HCEC 1CT (cell line): Measurements from ENCODE around the gene TTC39B.
"Not testable (repeated sequence)": the region's sequence is repeated elsewhere in the genome, so short reads cannot be mapped to it uniquely, and the experiment has no call there.

Experiments
- DNase-seq: peaks from one replicate; pipeline ENCODE4 v3.0.0-alpha.2; 2017

TTC39B gene

DNA sequence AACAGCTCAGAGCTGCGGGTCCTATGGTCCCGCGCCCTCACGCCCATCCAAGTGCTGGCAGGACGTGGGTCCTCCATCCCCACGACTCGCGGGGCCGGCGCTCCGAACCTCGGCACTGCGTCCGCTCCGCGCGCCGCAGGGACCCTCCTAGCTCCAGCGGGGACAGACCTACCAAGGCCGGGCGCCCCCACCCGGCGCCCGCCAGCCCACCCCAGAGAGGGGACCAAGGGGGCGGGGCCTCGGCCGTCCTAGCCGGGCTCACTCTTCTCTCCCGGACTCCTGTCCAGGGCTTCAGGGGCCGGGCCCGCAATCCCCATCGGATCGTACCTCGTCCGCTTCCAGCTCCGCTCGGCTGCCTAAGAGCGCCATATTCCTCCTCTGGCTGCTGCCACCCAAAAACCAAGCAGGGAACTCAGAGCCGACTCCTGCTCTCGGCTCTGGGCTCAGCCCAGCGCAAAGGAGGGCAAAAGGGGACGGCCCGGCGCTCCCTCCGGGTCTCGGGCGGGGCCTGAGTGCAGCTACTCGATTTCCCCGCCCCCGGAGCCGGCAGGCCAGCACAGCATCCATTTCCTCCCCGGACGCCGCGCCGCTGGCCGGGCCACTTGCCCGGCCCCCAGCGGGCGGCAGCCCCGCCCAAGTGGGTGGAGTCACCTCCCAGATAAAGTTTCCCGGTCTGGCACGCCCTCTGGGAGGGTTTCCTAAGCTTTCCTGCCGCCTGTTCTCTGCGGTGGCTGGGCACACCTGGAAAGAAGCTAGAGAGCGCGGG lies at the start of gene TTC39B:
TSS of gene TTC39B (minus strand) at position 460 of the 766 bp plus-strand sequence. CDS start at position 369, 91 bp downstream.
- DNase-seq = peak; percentile 94

DNA sequence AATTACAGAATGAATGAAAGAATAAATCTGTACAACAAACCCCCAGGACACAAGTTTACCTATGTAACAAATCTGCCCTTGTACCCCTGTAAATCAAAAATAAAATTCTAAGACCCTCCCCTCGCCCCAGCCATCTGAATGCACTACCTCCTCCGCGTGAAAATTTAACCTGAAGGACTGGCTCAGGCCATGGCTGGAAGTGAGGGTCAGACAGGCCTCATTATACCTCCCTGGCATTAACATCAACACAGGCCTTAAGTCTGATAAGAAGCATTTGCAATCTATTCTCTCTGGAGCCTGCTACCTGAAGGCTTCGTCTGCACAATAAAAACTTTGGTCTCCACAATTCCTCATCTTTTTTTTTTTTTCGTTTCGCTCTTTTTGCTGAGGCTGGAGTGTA lies 48.7 kb upstream of the TTC39B start:
- no peak for DNase-seq

DNA sequence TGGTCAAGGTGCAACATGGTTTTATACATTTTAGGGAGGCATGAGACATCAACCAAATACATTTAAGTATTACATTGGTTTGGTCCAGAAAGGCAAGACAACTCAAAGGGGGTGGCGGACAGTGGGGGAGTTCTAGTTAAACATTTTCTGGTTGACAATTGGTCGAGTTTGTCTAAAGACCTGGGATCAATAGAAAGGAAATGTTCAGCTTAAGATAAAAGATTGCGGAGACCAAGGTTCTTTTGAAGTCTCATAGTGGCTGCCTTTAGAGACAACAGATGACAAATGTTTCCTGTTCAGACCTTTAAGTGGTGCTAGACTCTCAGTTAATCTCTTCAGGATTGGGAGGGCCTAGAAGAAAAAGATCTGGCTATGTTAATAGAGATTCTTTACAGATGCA lies 47.7 kb upstream of the TTC39B start:
- DNase-seq = no peak

DNA sequence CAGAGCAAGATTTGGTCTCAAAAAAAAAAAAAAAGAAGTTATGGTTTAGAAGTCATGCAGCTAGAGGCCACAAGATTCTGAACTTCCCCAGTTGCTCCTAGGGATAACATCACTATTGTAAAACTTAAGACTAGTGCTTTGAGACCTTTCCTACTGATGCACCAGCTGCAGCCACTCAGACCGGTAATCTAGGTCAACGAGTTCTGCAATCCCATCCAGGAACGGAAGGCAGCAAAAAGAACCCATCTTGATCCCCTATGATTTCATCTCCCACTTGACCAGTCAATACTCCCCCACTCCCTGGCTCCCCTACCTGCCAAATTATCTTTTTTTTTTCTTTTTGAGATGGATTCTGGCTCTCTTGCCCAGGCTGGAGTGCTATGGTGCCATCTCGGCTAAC lies 46.9 kb upstream of the TTC39B start:
- DNase-seq = no peak

DNA sequence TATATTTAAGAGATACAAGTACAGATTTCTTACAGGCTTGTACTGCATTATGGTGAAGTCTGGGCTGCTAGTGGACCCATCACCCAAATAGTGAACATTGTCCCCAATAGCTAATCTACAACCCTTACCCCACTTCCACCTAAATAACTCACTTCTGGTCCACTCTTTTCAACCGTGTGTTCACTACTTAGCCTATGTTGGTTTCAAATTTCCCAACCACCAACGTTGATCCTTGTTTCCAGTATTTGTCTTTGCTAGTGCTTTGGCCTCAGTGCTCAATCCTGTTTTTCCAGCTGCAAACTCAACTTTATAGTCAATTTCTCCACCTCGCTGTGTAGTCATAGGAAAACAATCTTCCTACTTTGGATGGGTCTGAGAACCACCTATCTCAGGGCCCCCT lies 45.3 kb upstream of the TTC39B start:
- no peak for DNase-seq

DNA sequence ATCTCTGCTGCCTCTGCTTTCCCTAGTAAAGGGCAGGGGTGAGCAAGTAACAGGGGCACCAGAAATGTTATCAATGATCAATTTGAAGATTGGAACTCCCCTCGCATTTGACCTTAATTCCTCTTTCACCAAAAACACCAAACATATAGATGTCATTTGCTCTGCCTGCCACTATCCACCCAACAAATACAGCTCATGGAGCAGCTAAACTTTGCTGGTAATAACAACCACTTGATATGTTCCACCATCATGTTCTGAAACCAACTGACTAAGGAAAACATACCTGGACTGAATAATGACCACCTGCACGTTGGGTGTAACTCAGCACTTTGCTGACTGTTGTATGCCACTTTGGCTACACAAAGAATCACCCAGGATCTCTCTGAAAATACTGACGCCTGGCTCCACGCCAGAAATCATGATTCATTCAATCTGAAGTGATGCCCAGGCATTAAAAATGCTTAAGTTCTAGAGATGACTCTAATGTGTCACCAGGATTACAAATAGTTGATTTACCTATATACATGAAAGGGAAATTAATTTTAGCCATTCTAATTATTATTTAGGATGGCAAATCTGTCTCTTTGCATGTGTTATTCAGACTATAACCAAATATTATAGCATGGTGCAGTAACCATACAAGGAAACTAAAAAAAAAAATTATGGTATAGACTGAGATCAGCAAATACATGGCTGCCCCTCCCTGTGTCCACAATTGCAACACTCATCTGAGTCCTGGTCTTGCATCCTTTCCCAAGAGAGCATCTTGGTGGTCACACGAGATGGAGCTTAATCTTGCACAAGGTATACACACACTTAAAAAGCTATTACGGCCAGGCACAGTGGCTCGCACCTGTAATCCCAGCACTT lies 43.1 kb upstream of the TTC39B start:
- DNase-seq = peak; percentile 26

DNA sequence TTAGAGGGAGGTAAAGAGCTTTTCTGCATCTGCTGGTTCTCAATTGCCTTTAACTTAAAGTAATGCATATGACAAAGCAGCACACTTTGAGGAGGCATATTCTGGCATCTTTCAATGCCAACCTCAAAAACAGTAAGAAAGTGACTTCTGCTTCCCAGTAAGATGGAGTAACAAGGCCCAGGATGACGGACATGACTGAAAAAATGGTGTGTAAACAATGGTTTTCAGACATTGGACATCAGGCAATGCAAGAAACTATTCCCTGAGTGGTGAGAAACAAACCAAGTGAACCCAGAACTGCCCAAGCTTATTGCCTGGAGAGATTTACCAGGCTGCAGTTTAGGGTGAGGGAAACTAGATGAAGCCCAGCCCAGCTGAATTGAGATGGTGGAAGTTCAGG lies 39.8 kb upstream of the TTC39B start:
- DNase-seq = no peak

DNA sequence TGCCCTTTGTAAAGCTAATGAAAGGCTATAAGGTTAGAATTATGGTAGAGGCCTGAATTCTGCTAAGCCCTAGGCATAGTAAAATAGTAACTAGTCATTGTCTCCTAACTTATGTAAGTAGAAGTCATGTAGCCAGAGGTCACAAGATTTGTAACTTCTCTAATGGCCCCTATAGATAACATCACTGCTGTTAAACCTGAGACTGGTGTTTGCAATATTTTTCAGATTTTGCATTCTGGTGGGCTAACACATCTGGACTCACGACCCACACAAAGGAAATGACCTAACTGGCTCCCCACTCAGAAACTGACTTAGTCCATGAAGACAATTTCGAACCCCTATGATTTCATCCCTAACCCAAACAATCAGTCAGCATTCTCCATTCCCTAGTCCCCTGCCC lies 37.2 kb upstream of the TTC39B start:
- DNase-seq = no peak

DNA sequence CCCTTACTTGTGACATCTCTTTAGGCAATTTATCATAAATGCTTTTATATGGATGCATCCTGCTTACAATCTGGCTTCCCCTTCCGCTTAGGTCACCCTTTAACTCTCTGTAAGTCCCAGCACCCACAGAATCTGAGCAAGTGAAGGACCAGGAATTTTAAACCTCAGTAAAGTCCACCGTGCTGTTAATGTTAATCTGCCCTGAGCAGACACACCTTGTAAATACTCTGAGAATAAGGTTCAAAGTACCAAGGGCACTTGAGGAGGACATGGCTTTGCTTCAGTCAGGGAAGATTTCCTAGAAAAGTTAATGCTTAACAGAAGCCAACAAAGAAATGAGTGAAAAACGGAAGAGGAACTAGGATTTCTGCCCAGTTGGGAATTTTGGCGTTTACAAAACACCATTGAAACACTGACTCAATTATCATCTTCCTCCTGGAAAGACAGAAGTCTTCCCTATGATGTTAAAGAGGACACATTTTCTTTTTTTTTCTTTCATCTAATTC lies 26.4 kb upstream of the TTC39B start:
- no peak for DNase-seq

DNA sequence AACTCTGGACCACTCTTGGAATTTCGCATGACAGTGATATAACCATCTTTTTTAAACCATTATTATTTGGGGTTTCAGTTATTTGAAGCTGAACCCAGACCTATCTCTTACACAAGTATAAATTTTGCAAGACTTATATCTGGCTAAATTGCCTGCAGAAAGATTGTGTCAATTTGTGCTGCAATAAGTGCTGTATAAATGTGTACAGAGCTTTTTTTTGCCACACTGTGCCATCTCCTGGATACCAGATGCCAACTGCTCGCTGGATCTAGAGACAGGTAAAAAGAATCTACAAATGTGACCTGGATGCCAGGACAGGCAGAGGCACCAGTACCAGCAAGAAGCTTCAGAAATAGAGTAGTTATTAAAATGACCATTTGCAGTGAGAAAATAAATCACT lies 25.9 kb upstream of the TTC39B start:
- DNase-seq = no peak

DNA sequence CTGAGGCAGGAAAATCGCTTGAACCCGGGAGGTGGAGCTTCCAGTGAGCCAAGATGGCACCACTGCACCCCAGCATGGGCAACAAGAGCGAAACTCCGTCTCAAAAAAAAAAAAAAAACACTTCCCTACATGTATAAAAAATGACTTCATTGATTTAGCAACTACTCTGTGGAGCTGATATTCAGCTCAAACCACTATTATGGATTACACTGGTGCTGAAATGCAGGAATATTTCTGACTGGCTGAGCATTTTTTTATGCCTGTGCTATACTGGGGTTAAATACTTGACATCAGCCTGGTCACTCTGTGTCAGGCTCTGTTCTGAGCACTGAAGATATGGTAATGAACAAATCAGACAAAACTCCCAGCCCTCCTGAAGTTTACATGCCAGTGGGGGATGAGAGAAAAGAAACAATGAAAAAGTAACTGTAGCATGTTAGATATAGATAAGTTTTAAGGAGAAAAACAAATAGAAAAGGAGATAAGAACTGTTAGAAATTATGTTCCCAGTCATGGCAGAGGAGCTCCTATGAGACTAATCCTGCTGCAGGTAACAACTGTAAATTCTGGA lies 22.6 kb upstream of the TTC39B start:
- no peak for DNase-seq

DNA sequence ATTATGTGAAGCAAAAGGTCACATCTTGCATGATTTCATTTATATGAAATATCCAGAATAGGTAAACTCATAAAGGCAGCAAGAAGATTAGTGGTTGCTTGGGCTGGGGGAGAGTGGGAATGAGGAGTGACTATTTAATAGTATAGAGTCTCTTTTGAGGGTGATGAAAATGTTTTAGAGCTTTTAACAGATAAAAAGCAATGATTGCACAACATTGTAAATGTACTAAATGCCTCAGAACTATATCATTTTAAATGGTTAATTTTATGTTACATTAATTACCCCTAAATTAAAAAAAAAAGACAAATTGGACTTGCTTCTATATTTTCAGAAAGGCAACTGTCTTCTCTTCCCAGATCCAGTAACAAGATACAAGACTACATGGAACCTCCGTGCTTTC lies 21.9 kb upstream of the TTC39B start:
- no peak for DNase-seq

DNA sequence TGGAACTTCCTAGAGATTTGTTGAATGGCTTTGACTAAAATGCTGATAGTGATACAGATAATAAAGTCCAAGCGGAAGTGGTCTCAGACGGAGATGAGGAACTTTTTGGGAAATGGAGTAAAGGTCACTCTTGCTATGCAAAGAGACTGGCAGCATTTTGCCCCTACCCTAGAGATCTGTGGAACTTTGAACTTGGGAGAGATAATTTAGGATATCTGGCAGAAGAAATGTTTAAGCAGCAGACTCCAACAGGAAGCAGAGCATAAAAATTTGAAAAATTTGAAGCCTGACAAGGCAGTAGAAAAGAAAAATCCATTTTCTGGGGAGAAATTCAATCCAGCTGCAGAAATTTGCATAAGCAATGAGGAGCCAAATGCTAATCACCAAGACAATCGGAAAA lies 15.7 kb upstream of the TTC39B start:
- DNase-seq = not testable (repeated sequence)

DNA sequence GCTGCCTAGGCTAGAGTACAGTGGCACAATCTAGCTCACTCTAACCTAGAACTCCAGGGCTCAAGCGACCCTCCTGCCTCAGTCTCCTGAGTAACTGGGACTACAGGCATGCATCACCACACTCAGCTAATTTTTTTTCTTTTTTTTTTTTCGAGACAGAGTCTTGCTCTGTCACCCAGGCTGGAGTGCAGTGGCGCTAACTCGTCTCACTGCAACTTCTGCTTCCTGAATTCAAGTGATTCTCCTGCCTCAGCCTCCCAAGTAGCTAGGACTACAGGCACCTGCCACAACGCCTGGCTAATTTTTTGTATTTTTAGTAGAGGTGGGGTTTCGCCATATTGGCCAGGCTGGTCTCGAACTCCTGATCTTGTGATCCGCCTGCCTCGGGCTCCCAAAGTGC lies 12.6 kb upstream of the TTC39B start:
- DNase-seq = not testable (repeated sequence)

DNA sequence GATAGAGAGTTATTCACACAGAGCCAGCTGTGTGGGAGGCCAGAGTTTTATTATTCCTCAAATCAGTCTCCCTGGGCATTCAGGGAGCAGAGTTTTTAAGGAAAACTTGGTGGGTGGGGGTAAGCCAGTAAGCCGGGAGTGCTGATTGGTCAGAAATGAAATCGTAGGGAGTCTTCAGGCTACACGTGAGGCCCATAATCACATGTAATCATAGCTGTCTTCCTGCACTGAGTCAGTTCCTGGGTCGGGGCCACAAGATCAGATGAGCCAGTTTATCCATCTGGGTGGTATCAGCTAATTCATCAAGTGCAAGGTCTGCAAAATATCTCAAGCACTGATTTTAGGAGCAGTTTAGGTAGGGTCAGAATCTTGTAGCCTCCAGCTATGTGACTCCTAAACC lies 10.8 kb upstream of the TTC39B start:
- peak; percentile 61 for DNase-seq

DNA sequence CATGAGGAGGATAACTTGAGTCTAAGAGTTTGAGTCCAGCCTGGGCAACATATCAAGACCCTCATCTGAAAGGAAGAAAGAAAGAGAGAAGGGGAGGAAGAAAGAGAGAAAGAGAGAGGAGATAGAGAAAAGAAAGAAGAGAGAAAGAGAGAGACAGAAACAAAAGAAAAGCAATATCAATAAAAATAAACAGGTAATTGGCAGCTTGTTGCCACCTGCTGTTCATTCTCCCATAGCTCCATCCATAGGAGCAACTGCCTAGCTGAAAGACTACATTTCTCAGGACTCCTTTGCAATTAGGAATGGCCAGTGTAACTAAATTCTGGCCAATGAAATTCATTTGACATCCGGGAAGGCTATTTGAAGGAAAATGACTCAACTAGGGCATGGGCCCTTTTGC lies 4.6 kb upstream of the TTC39B start:
- DNase-seq = no peak

DNA sequence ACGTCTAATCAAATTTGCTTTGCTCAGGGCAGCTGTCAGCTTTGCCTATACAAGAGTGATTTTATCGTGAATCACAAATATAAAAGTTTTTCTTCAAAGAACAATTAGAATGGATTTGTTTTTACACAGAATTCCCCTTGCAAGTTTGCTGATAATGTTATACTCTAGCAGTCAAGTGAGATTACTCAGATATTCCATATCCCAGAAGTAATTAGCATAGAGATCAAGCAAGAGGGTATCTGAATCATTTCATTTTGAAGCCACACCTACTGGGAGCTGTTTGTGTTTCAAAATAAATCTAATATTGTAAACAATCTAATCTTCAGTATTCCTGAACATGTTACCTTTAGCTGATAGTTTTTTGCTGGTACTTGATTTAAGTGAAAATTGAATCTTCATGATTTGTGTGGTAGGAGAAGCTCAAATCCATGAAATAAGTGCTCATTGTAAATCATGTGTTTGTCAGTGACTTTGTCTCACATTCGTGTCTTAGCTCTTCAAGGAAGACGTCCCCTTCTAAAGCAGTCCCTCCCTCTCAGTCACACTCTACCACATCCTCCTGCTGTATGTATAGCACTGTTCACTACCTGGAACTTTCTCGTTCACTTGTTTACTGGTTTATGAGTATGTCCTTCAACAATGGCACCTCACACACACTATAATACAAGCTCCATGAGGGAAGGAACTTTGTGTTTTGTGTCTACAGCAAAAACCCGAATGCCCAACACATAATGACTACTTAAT lies 3.3 kb upstream of the TTC39B start:
- DNase-seq = no peak

DNA sequence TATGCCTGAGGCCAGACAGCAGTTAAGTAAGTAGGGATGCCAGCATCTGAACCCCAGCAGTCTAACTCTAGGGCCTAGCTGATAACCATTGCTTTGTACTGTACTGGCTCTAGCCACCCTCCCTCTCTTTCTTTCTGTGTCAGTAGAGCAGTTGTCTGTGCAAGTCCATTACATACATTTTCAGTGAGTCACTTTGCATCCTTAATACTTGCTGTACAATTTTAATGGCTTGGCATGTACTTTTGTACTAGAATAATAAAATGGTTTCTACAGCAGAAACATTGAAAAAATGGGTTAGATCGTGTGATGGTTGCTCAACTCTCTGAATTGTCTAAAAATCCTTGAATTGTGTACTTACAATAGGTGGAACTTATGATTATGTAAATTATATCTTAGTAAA lies 1.5 kb upstream of the TTC39B start:
- DNase-seq = peak; percentile 79

DNA sequence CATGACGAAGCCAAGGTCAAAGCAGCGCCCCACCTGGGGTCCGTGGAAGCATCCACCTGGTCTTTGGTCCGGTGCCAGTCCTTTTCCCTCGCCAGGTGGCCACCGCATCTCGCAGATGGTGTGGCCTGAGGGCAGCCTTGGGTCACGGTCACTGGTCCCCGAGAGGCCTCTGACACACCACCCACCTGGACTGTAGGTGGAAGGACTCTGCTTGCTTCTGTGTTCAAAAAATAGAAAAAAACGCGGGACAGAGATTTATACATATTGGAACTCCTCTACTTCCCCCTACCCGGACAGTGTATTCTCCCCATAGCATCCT lies 466 bp upstream of the TTC39B start:
- DNase-seq = no peak

DNA sequence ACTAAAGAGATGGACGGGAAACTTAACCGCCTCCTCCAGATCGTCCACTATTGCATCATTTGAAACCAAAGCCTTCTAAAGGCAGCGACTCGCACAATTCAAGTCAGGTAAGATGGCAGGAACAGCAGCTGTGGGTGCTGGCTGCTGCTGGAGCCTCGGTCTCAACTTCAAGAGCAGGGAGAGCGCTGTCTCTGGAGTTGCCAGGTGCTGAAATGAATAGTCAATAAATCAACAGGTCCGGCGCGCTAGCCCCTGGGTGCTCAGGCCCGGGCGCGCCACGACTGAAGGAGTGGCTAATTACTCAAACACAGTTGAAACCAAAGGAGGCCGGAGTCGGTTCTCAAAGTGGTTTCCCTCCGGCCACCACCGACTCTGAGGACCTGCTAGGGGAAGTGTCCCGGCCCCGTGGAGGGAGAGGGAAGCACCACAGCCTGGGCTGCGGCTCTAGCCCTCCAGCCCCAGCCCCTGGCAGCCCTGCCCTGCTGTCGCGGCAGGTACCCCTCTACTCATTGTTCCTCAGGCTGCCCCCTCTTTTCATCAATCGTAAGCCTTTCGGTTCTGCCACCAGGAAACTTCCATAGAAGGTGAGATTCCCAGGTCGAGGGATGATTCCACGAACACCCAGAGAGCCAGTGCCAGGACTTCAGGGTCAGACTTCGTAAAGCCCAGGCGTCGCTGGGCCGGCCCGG lies 804 bp downstream of the TTC39B start:
- peak; percentile 60 for DNase-seq

DNA sequence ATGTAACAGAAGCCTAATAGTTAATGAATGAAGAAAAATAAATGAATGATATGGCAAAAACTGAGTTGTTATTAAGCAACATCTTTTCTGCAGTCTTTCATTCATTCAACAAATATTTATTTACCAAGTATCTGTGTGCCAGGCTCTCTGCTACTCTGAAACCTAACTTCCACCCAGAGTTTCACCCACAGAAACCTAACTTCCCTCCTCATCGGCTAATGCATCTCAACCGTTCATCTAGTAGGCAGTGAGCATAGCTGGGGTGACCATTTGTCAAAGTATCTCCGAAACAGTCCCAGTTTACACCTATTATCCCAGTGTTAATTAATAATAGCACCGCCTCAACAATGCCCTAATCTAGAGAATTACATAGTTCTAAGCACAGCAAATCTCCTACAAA lies 1.5 kb downstream of the TTC39B start:
- no peak for DNase-seq

DNA sequence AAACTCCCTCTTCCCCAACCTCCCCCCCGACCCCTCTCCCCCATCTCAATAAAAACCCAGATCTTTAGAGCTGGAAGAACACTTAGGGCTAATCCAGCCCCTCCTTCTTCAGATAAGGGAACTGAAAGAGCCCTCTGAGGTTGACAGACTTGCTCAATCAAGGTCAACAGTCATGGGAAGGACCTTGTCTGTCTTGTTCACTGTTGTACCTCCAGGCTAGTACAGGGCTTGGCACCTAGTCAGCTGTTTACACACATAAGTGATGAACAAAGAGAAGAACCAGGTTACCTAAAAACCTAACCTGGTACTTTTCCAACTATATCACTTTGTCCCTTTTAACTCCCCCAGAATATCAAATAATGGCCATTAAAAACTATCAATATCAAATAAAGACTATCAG lies 2.4 kb downstream of the TTC39B start:
- DNase-seq = no peak

DNA sequence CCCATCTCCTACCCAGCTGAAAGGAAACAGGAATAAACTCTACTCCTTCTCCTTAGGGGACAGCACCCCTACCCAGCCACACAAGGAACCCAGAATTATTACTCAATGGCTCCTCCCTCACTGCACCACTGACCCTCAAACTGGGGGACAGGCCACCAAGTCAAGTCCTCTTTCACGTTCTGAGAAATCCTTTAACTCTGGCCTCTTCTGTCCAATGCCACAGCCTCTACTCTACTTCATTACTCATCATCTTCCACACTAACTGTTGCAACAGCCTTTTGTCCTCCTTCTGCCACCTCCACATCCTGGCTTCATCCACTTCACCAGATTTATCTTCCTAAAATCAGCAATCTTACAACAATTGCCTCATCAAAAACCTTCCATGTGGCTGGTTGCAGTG lies 6.8 kb downstream of the TTC39B start:
- DNase-seq = peak; percentile 49
